HepG2 (cell line): ENCODE results near the gene XXYLT1.

Experiments
- CEBPB ChIP-seq: IDR thresholded peaks from 2 replicates; pipeline ENCODE4 v1.6.1; 2011; ENCODE audit warnings: low read depth, low read length, improper control_type of control experiment, borderline replicate concordance
- HNF4G ChIP-seq, 2 experiments: sonication (generic) in 1 of 2; formaldehyde crosslinking in 1 of 2; IDR thresholded peaks; 2 replicates each; pipeline versions ENCODE4 v1.4.0 to v1.6.1; 2011 to 2020; ENCODE audit warnings: borderline replicate concordance in 2 of 2, low read depth in 2 of 2, mild to moderate bottlenecking in 2 of 2, low read length in 1 of 2, missing genetic modification reagents in 1 of 2, moderate library complexity in 1 of 2
- RAD51 ChIP-seq: fragments of 450-650 bp; IDR thresholded peaks from 2 replicates; pipeline ENCODE4 v1.6.1; 2016; ENCODE audit warnings: borderline replicate concordance
- TEAD2 ChIP-seq: sonication (generic); formaldehyde crosslinking; IDR thresholded peaks from 2 replicates; pipeline ENCODE4 v1.9.0; 2021; ENCODE audit warnings: missing genetic modification reagents
- ZFP90 ChIP-seq: sonication (generic); formaldehyde crosslinking; IDR thresholded peaks from 2 replicates; pipeline ENCODE4 v1.8.0; 2022; ENCODE audit warnings: missing genetic modification reagents, mild to moderate bottlenecking, inconsistent platforms, borderline replicate concordance

DNA sequence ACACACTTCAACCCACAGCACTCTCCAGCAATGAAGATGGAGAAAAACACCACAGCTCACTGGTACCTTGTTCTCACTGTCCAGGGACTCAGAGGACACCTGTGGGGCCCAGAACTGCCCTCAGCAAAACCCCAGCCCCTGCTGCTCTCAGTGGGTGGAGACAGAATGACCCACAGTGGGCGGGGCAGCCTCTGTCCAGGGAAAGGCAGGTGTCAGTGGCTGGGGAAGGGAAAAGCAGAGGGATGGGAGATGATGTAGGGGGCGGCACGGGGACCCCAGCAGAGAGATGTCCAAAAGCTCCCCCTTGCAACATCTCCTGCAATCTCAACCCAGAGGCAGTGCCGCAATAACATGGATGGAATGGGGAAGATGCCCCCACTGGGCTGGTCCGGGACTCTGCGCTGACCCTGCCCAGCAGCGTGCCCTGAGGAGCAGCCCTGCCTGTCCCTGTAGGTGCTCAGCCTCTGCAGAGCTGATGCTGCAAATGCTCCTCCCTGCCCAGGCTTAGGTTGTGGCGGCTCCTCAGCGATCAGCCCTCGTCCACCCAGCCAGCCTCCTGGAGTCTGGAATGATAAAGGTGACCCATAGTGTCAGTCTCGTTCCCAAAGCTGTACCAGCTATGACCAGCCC, 193.9 kb downstream of the XXYLT1 start:
- no peak for TF ChIP-seq RAD51
- no peak for TF ChIP-seq TEAD2 (CRISPR knock-in tag)
- TF ChIP-seq HNF4G (IDR thresholded peaks at IDR 0.05; ENCODE audit: borderline replicate concordance, low read depth, low read length), result no peak
- TF ChIP-seq HNF4G (CRISPR knock-in tag; IDR thresholded peaks at IDR 0.05; ENCODE audit: borderline replicate concordance, low read depth), result no peak
- TF ChIP-seq CEBPB, result no peak
- TF ChIP-seq ZFP90, result no peak
